Fibroblast of villous mesenchyme (primary cell): ENCODE measurements around the gene ZYG11A. TPM values are rescaled to one million over a fixed set of nuclear protein-coding genes. Genes with fewer than 3 reads are reported as not detected.

ENCODE experiments used
- DNase-seq: peaks from one replicate; pipeline ENCODE4 v3.0.0-alpha.2; 2010; ENCODE audit warnings: low read depth
- H3K4me3 ChIP-seq: 2 replicates; pipeline ENCODE4 v1.5.1; 2011; ENCODE audit warnings: low read depth, mild to moderate bottlenecking, low read length
- CTCF ChIP-seq: IDR thresholded peaks from 2 replicates; pipeline ENCODE4 v1.5.1; 2012; ENCODE audit warnings: low read depth, mild to moderate bottlenecking, low read length; ENCODE audit not compliant: insufficient read depth
- total RNA-seq: library from RNA; depleted of rRNA; stranded (reverse); fragments of >200 nt; gene quantifications from 2 replicates; pipeline ENCODE4 v1.2.3, GENCODE V29; 2012

The ZYG11A gene
- total RNA-seq, 1 donor: 1.7 TPM

- no peak overlapping the region for H3K4me3 ChIP-seq
- DNase-seq: no peak
- no peak for TF ChIP-seq CTCF
Observed at GRCh38 chr1:52904208-52904926, 61.8 kb downstream of the ZYG11A start.

- peak; percentile 42 for DNase-seq
- peak; percentile 49 for TF ChIP-seq CTCF
- no peak overlapping the region for H3K4me3 ChIP-seq
Observed at GRCh38 chr1:52904927-52905698, 62.6 kb downstream of the ZYG11A start.

GRCh38 chr1:52906135-52906603 is 63.6 kb downstream of the ZYG11A start:
- H3K4me3 ChIP-seq: no peak overlapping the region
- no peak for DNase-seq
- TF ChIP-seq CTCF: no peak

- DNase-seq: peak; percentile 32
- TF ChIP-seq CTCF: no peak
- no peak overlapping the region for H3K4me3 ChIP-seq
Observed at GRCh38 chr1:52907068-52907811, 64.7 kb downstream of the ZYG11A start.

GRCh38 chr1:52907812-52908153 is 65.2 kb downstream of the ZYG11A start:
- H3K4me3 ChIP-seq: no peak overlapping the region
- no peak for DNase-seq
- TF ChIP-seq CTCF: no peak

GRCh38 chr1:52911541-52911940 is 69.0 kb downstream of the ZYG11A start:
- H3K4me3 ChIP-seq: no peak overlapping the region
- DNase-seq: no peak
- no peak for TF ChIP-seq CTCF
